ENCODE results near the gene RALGAPA1.
"Not testable (repeated sequence)": the region's sequence is repeated elsewhere in the genome, so short reads cannot be mapped to it uniquely, and the experiment has no call there.

The RALGAPA1 gene

GRCh38 chr14:35687335-35687939, 121.7 kb downstream of the RALGAPA1 start:
- Histone ChIP-seq H3K9ac (ENCODE audit: low read depth, low read length) (no peak overlapping the region), H3K4me3 (ENCODE audit: low read depth, low read length) (no peak overlapping the region), H3K27me3 (ENCODE audit: control insufficient read depth, insufficient read depth, low read length) (no peaks in the 10 kb centered on the region), H3K9me3 (ENCODE audit: control insufficient read depth, insufficient read depth, low read length) (no peaks in the 10 kb centered on the region), H3K4me1 (ENCODE audit: control insufficient read depth, insufficient read depth, low read length) (no peaks in the 10 kb centered on the region), H3K36me3 (ENCODE audit: control insufficient read depth, insufficient read depth, low read length) (no peaks in the 10 kb centered on the region)

GRCh38 chr14:35683688-35684087, 125.4 kb downstream of the RALGAPA1 start:
- not testable (repeated sequence) for H3K4me1 ChIP-seq (ENCODE audit: control insufficient read depth, insufficient read depth, low read length); H3K9me3 ChIP-seq (ENCODE audit: control insufficient read depth, insufficient read depth, low read length); H3K36me3 ChIP-seq (ENCODE audit: control insufficient read depth, insufficient read depth, low read length); H3K27me3 ChIP-seq (ENCODE audit: control insufficient read depth, insufficient read depth, low read length); H3K9ac ChIP-seq (ENCODE audit: low read depth, low read length); H3K4me3 ChIP-seq (ENCODE audit: low read depth, low read length)

GRCh38 chr14:35682802-35683201, 126.3 kb downstream of the RALGAPA1 start:
- H3K4me3 ChIP-seq (ENCODE audit: low read depth, low read length), result no peak overlapping the region
- no peaks in the 10 kb centered on the region for H3K36me3 ChIP-seq (ENCODE audit: control insufficient read depth, insufficient read depth, low read length)
- H3K4me1 ChIP-seq (ENCODE audit: control insufficient read depth, insufficient read depth, low read length), result no peaks in the 10 kb centered on the region
- no peaks in the 10 kb centered on the region for H3K27me3 ChIP-seq (ENCODE audit: control insufficient read depth, insufficient read depth, low read length)
- no peaks in the 10 kb centered on the region for H3K9me3 ChIP-seq (ENCODE audit: control insufficient read depth, insufficient read depth, low read length)
- H3K9ac ChIP-seq (ENCODE audit: low read depth, low read length), result no peak overlapping the region

GRCh38 chr14:35678403-35679028, 130.6 kb downstream of the RALGAPA1 start:
- Histone ChIP-seq H3K36me3 (ENCODE audit: control insufficient read depth, insufficient read depth, low read length) (no peaks in the 10 kb centered on the region), H3K9me3 (ENCODE audit: control insufficient read depth, insufficient read depth, low read length) (no peaks in the 10 kb centered on the region), H3K9ac (ENCODE audit: low read depth, low read length) (no peak overlapping the region), H3K4me3 (ENCODE audit: low read depth, low read length) (no peak overlapping the region), H3K27me3 (ENCODE audit: control insufficient read depth, insufficient read depth, low read length) (no peaks in the 10 kb centered on the region), H3K4me1 (ENCODE audit: control insufficient read depth, insufficient read depth, low read length) (no peaks in the 10 kb centered on the region)

GRCh38 chr14:35669782-35670181, 139.3 kb downstream of the RALGAPA1 start:
- Histone ChIP-seq H3K36me3 (ENCODE audit: control insufficient read depth, insufficient read depth, low read length) (no peaks in the 10 kb centered on the region), H3K9ac (ENCODE audit: low read depth, low read length) (no peak overlapping the region), H3K9me3 (ENCODE audit: control insufficient read depth, insufficient read depth, low read length) (no peaks in the 10 kb centered on the region), H3K27me3 (ENCODE audit: control insufficient read depth, insufficient read depth, low read length) (no peaks in the 10 kb centered on the region), H3K4me1 (ENCODE audit: control insufficient read depth, insufficient read depth, low read length) (no peaks in the 10 kb centered on the region), H3K4me3 (ENCODE audit: low read depth, low read length) (no peak overlapping the region)

- H3K4me3 ChIP-seq (ENCODE audit: low read depth, low read length), result no peak overlapping the region
- no peaks in the 10 kb centered on the region for H3K36me3 ChIP-seq (ENCODE audit: control insufficient read depth, insufficient read depth, low read length)
- no peaks in the 10 kb centered on the region for H3K9me3 ChIP-seq (ENCODE audit: control insufficient read depth, insufficient read depth, low read length)
- no peaks in the 10 kb centered on the region for H3K4me1 ChIP-seq (ENCODE audit: control insufficient read depth, insufficient read depth, low read length)
- no peak overlapping the region for H3K9ac ChIP-seq (ENCODE audit: low read depth, low read length)
- H3K27me3 ChIP-seq (ENCODE audit: control insufficient read depth, insufficient read depth, low read length), result no peaks in the 10 kb centered on the region
Observed at GRCh38 chr14:35666429-35667043, 142.6 kb downstream of the RALGAPA1 start.

- H3K36me3 ChIP-seq (ENCODE audit: control insufficient read depth, insufficient read depth, low read length), result no peaks in the 10 kb centered on the region
- no peaks in the 10 kb centered on the region for H3K27me3 ChIP-seq (ENCODE audit: control insufficient read depth, insufficient read depth, low read length)
Observed at GRCh38 chr14:35661875-35662274, 147.2 kb downstream of the RALGAPA1 start.

GRCh38 chr14:35653045-35653444, 156.1 kb downstream of the RALGAPA1 start:
- Histone ChIP-seq H3K4me3 (ENCODE audit: low read depth, low read length) (no peak overlapping the region), H3K4me1 (ENCODE audit: control insufficient read depth, insufficient read depth, low read length) (no peaks in the 10 kb centered on the region), H3K36me3 (ENCODE audit: control insufficient read depth, insufficient read depth, low read length) (no peaks in the 10 kb centered on the region), H3K9me3 (ENCODE audit: control insufficient read depth, insufficient read depth, low read length) (no peaks in the 10 kb centered on the region), H3K27me3 (ENCODE audit: control insufficient read depth, insufficient read depth, low read length) (no peaks in the 10 kb centered on the region), H3K9ac (ENCODE audit: low read depth, low read length) (no peak overlapping the region)

More at GRCh38 chr14:35661875-35662274, 147.2 kb downstream of the RALGAPA1 start:
- Histone ChIP-seq H3K4me1 (ENCODE audit: control insufficient read depth, insufficient read depth, low read length) (no peaks in the 10 kb centered on the region), H3K4me3 (ENCODE audit: low read depth, low read length) (no peak overlapping the region), H3K9ac (ENCODE audit: low read depth, low read length) (no peak overlapping the region), H3K9me3 (ENCODE audit: control insufficient read depth, insufficient read depth, low read length) (no peaks in the 10 kb centered on the region)

GRCh38 chr14:35643513-35643912, 165.6 kb downstream of the RALGAPA1 start:
- H3K9ac ChIP-seq (ENCODE audit: low read depth, low read length), result no peak overlapping the region
- no peaks in the 10 kb centered on the region for H3K36me3 ChIP-seq (ENCODE audit: control insufficient read depth, insufficient read depth, low read length)
- H3K27me3 ChIP-seq (ENCODE audit: control insufficient read depth, insufficient read depth, low read length), result no peaks in the 10 kb centered on the region
- H3K4me1 ChIP-seq (ENCODE audit: control insufficient read depth, insufficient read depth, low read length), result no peaks in the 10 kb centered on the region
- no peak overlapping the region for H3K4me3 ChIP-seq (ENCODE audit: low read depth, low read length)
- H3K9me3 ChIP-seq (ENCODE audit: control insufficient read depth, insufficient read depth, low read length), result no peaks in the 10 kb centered on the region

- H3K4me3 ChIP-seq (ENCODE audit: low read depth, low read length), result no peak overlapping the region
- H3K27me3 ChIP-seq (ENCODE audit: control insufficient read depth, insufficient read depth, low read length), result no peaks in the 10 kb centered on the region
- no peaks in the 10 kb centered on the region for H3K4me1 ChIP-seq (ENCODE audit: control insufficient read depth, insufficient read depth, low read length)
- no peak overlapping the region for H3K9ac ChIP-seq (ENCODE audit: low read depth, low read length)
- no peaks in the 10 kb centered on the region for H3K9me3 ChIP-seq (ENCODE audit: control insufficient read depth, insufficient read depth, low read length)
- no peaks in the 10 kb centered on the region for H3K36me3 ChIP-seq (ENCODE audit: control insufficient read depth, insufficient read depth, low read length)
Observed at GRCh38 chr14:35637851-35638250, 171.2 kb downstream of the RALGAPA1 start.

GRCh38 chr14:35637269-35637668, 171.8 kb downstream of the RALGAPA1 start:
- H3K9ac ChIP-seq (ENCODE audit: low read depth, low read length), result no peak overlapping the region
- H3K27me3 ChIP-seq (ENCODE audit: control insufficient read depth, insufficient read depth, low read length), result no peaks in the 10 kb centered on the region
- no peaks in the 10 kb centered on the region for H3K36me3 ChIP-seq (ENCODE audit: control insufficient read depth, insufficient read depth, low read length)
- no peak overlapping the region for H3K4me3 ChIP-seq (ENCODE audit: low read depth, low read length)
- H3K4me1 ChIP-seq (ENCODE audit: control insufficient read depth, insufficient read depth, low read length), result no peaks in the 10 kb centered on the region
- H3K9me3 ChIP-seq (ENCODE audit: control insufficient read depth, insufficient read depth, low read length), result no peaks in the 10 kb centered on the region

GRCh38 chr14:35632676-35633075, 176.4 kb downstream of the RALGAPA1 start:
- Histone ChIP-seq H3K9me3 (ENCODE audit: control insufficient read depth, insufficient read depth, low read length) (no peaks in the 10 kb centered on the region), H3K36me3 (ENCODE audit: control insufficient read depth, insufficient read depth, low read length) (no peaks in the 10 kb centered on the region), H3K27me3 (ENCODE audit: control insufficient read depth, insufficient read depth, low read length) (no peaks in the 10 kb centered on the region), H3K4me1 (ENCODE audit: control insufficient read depth, insufficient read depth, low read length) (no peaks in the 10 kb centered on the region), H3K4me3 (ENCODE audit: low read depth, low read length) (no peak overlapping the region), H3K9ac (ENCODE audit: low read depth, low read length) (no peak overlapping the region)

All from iPS-15b (cell line).